PC-9 (cell line): ENCODE measurements around the gene RHBDL1.

Source experiments
- EZH2 ChIP-seq: fragments of 200-600 bp; sonication (generic); IDR thresholded peaks from 2 replicates; pipeline ENCODE4 v1.8.0; 2017; ENCODE audit warnings: antibody characterized with exemption, low read depth
- TF ChIP-seq, protein P1 (sequence below): fragments of 200-600 bp; sonication (generic); conservative IDR thresholded peaks from 2 replicates; pipeline ENCODE4 v1.6.1; 2017; ENCODE audit warnings: mixed run types, antibody characterized with exemption, mild to moderate bottlenecking, moderate library complexity

DNA sequence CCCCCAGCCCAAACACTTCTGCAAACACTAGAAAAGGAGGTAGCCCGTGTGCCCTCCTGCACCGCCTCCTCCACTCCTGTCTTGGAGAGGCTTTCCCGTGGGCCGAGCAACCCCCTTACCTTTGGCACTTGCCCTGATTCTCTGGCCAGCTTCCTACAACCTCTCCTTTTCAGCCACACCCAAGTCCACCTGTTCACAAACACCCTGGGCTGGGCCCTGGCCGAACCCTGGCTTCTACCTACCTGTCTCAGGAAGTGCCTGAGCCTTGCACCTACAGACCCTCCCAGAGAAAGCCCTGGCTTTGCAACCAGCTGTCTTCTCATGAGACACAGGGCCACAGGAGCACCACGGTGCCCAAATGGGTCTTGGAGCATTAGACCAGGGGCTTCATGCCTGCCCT is 43.5 kb downstream of the RHBDL1 start:
- TF ChIP-seq, protein P1, sequence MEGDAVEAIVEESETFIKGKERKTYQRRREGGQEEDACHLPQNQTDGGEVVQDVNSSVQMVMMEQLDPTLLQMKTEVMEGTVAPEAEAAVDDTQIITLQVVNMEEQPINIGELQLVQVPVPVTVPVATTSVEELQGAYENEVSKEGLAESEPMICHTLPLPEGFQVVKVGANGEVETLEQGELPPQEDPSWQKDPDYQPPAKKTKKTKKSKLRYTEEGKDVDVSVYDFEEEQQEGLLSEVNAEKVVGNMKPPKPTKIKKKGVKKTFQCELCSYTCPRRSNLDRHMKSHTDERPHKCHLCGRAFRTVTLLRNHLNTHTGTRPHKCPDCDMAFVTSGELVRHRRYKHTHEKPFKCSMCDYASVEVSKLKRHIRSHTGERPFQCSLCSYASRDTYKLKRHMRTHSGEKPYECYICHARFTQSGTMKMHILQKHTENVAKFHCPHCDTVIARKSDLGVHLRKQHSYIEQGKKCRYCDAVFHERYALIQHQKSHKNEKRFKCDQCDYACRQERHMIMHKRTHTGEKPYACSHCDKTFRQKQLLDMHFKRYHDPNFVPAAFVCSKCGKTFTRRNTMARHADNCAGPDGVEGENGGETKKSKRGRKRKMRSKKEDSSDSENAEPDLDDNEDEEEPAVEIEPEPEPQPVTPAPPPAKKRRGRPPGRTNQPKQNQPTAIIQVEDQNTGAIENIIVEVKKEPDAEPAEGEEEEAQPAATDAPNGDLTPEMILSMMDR, result no peak
- no peak for TF ChIP-seq EZH2
